ENCODE measurements around the gene HBP1.

GRCh38 chr7:107220356-107220755 lies 51.6 kb downstream of the HBP1 start:
- TF ChIP-seq CTCF (IDR thresholded peaks at IDR 0.05) (no peak), POLR2A (IDR thresholded peaks at IDR 0.05) (no peak)

All from heart left ventricle (tissue), 13 donors.